ENCODE measurements around the gene DCDC1.

The DCDC1 gene

DNA sequence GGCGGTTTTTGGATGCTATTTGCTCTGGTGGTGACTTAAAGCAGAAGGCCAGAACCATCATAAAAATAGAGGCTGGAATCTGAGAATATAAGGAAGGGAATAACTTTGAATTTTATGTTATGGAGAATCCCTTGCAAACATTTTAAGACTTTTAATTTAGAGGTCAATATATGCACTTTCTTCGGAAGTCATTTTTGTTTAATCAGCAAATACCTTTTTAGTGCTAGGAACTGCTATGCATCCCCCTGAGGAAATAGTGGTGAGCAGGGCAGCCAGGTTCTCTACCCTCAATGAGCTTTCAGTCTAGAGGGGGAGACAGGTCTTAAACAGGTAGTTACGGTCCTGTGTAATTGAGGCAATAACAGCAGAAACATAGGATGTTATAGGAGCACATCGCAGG lies 516.9 kb downstream of the DCDC1 start:
- TF ChIP-seq POLR2A (IDR thresholded peaks at IDR 0.05; ENCODE audit: extremely low read depth, insufficient read length) (no peak), MAX (IDR thresholded peaks at IDR 0.05; ENCODE audit: low read depth, low read length) (no peak)
- TF ChIP-seq, protein P1, sequence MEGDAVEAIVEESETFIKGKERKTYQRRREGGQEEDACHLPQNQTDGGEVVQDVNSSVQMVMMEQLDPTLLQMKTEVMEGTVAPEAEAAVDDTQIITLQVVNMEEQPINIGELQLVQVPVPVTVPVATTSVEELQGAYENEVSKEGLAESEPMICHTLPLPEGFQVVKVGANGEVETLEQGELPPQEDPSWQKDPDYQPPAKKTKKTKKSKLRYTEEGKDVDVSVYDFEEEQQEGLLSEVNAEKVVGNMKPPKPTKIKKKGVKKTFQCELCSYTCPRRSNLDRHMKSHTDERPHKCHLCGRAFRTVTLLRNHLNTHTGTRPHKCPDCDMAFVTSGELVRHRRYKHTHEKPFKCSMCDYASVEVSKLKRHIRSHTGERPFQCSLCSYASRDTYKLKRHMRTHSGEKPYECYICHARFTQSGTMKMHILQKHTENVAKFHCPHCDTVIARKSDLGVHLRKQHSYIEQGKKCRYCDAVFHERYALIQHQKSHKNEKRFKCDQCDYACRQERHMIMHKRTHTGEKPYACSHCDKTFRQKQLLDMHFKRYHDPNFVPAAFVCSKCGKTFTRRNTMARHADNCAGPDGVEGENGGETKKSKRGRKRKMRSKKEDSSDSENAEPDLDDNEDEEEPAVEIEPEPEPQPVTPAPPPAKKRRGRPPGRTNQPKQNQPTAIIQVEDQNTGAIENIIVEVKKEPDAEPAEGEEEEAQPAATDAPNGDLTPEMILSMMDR (IDR thresholded peaks at IDR 0.05; ENCODE audit: low read depth, low read length), result no peak
- DNase-seq (ENCODE audit: low read depth), result no peak
- no peak overlapping the region for H3K4me3 ChIP-seq (ENCODE audit: low read depth, low read length)

GRCh38 chr11:30852091-30852490 lies 517.4 kb downstream of the DCDC1 start:
- DNase-seq (ENCODE audit: low read depth), result no peak
- no peak for TF ChIP-seq POLR2A (IDR thresholded peaks at IDR 0.05; ENCODE audit: extremely low read depth, insufficient read length)
- no peak overlapping the region for H3K4me3 ChIP-seq (ENCODE audit: low read depth, low read length)

DNA sequence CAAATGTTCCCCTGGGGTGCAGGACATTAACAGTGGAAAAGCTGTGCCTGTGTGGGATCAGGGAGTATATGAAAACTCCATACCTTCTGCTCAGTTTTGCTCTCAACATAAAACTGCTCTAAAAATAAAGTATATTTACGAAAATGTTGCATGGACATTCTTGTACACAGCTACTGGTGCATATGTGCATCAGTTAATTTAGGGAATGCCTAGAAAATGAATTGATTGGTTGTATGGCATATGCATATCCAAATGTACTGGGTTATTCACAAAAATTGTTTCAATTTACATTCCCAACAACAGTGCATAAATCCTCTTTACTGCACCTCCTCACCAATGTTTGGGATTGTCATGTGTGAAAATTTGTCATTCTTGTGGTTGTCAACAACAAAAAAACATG lies 532.3 kb downstream of the DCDC1 start:
- H3K4me3 ChIP-seq (ENCODE audit: low read depth, low read length), result no peak overlapping the region
- DNase-seq (ENCODE audit: low read depth), result no peak
- no peak for TF ChIP-seq MAX (IDR thresholded peaks at IDR 0.05; ENCODE audit: low read depth, low read length)
- TF ChIP-seq, protein P1 (IDR thresholded peaks at IDR 0.05; ENCODE audit: low read depth, low read length), result no peak

DNA sequence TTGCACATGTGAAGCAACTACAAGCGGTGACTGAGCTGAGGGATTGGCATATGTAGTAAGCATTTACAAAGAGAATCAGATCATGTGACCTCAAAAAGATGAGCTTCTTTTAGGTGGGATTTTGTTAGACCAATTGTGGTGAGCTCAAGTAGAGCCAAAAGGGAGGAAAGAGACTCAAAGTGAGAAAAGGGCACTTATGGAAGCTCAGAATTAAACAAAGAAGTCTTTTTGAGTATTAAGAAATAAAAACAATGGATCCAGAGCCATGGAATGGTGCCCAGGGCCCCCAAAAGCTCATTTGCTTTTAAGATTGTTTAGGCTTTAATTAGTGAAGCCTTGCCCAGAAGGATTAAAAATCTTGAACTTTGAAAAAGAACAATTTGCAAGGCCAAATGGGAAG lies 536.7 kb downstream of the DCDC1 start:
- no peak for DNase-seq (ENCODE audit: low read depth)
- TF ChIP-seq, protein P1 (IDR thresholded peaks at IDR 0.05; ENCODE audit: low read depth, low read length), result no peak
- TF ChIP-seq MYC (IDR thresholded peaks at IDR 0.05; ENCODE audit: low read depth, low read length), result no peak
- TF ChIP-seq MAX (IDR thresholded peaks at IDR 0.05; ENCODE audit: low read depth, low read length), result no peak
- no peak for TF ChIP-seq POLR2A (IDR thresholded peaks at IDR 0.05; ENCODE audit: extremely low read depth, insufficient read length)
- H3K4me3 ChIP-seq (ENCODE audit: low read depth, low read length), result no peak overlapping the region

GRCh38 chr11:30830681-30831080 lies 538.9 kb downstream of the DCDC1 start:
- DNase-seq (ENCODE audit: low read depth), result no peak
- TF ChIP-seq, protein P1 (IDR thresholded peaks at IDR 0.05; ENCODE audit: low read depth, low read length), result no peak
- TF ChIP-seq MAX (IDR thresholded peaks at IDR 0.05; ENCODE audit: low read depth, low read length), result no peak
- no peak for TF ChIP-seq POLR2A (IDR thresholded peaks at IDR 0.05; ENCODE audit: extremely low read depth, insufficient read length)
- no peak for TF ChIP-seq MYC (IDR thresholded peaks at IDR 0.05; ENCODE audit: low read depth, low read length)
- no peak overlapping the region for H3K4me3 ChIP-seq (ENCODE audit: low read depth, low read length)

DNA sequence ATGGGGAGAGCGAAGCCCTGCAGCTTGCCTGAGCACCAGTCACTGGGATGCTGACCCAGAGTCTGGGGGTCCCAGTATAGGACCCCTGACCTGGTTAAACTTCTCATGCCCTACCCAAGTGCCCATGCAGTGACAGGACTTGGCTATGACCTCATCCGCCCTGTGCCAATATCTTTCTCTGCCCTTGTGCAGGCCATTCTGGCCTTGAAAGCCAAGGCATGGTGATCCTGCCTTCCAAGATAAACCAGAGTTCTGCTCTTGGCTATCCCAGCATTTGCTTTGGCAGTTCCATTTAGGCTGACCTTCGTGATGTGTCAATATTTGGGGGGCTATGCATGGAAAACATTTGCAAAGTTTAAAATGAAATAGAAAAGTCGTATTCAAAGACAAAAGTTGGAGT lies 542.6 kb downstream of the DCDC1 start:
- no peak overlapping the region for H3K4me3 ChIP-seq (ENCODE audit: low read depth, low read length)
- TF ChIP-seq MYC (IDR thresholded peaks at IDR 0.05; ENCODE audit: low read depth, low read length), result no peak
- TF ChIP-seq, protein P1 (IDR thresholded peaks at IDR 0.05; ENCODE audit: low read depth, low read length), result no peak
- no peak for TF ChIP-seq POLR2A (IDR thresholded peaks at IDR 0.05; ENCODE audit: extremely low read depth, insufficient read length)
- no peak for TF ChIP-seq MAX (IDR thresholded peaks at IDR 0.05; ENCODE audit: low read depth, low read length)
- no peak for DNase-seq (ENCODE audit: low read depth)
